B cell (primary cell): ENCODE results near the gene AGBL4. TPM values are rescaled to one million over a fixed set of nuclear protein-coding genes. Genes with fewer than 3 reads are reported as not detected.

Source experiments
- ATAC-seq: fragments of 200-7000 bp; cut with Tn5 transposase; one replicate; pipeline ENCODE4 v1.10.0; 2021; ENCODE audit warnings: low read depth, mild to moderate bottlenecking, moderate number of reproducible peaks, moderate library complexity
- CTCF ChIA-PET: fragments of 350-600 bp; sonication (Branson Sonifier 250); formaldehyde crosslinking; loops from one replicate; lab custom pipeline; 2021; ENCODE audit warnings: antibody characterized with exemption, inconsistent platforms; lab: Charles Lee
- POLR2A ChIA-PET: fragments of 350-600 bp; sonication (Branson Sonifier 250); formaldehyde crosslinking; loops from one replicate; lab custom pipeline; 2021; ENCODE audit warnings: antibody characterized with exemption; lab: Charles Lee
- DNase-seq: peaks from one replicate; pipeline ENCODE4 v3.0.0; 2013
- H2AFZ ChIP-seq: 2 replicates; pipeline ENCODE4 v1.6.1; 2012; ENCODE audit warnings: mild to moderate bottlenecking, low read depth, low read length; ENCODE audit not compliant: insufficient read depth, poor library complexity, severe bottlenecking
- H3K27ac ChIP-seq, 2 donors: 1 replicate in 1 of 2; 2 replicates in 1 of 2; pipeline ENCODE4 v1.5.1; 2012 to 2013; ENCODE audit warnings: low read length in 2 of 2, mild to moderate bottlenecking in 2 of 2, moderate library complexity in 1 of 2
- H3K27me3 ChIP-seq, 4 experiments: fragments of 200-600 bp in 1 of 4; sonication (generic) in 1 of 4; replicated peaks in 1 of 4; 1 replicate in 2 of 4; 2 replicates in 2 of 4; pipeline versions ENCODE4 v1.6.1 to v1.7.0; 2013 to 2016; ENCODE audit warnings: low read length in 3 of 4, mild to moderate bottlenecking in 2 of 4, mixed read lengths in 1 of 4, moderate library complexity in 1 of 4; ENCODE audit not compliant: insufficient read depth in 4 of 4, control insufficient read depth in 3 of 4; ENCODE audit errors: control extremely low read depth in 1 of 4
- H3K36me3 ChIP-seq, 2 experiments: replicated peaks in 1 of 2; 1 replicate in 1 of 2; 2 replicates in 1 of 2; pipeline versions ENCODE4 v1.6.1 to v1.7.1; 2013; ENCODE audit warnings: low read length in 1 of 2; ENCODE audit not compliant: insufficient read depth in 2 of 2, control insufficient read depth in 1 of 2; ENCODE audit errors: control extremely low read depth in 1 of 2, extremely low read depth in 1 of 2
- H3K4me1 ChIP-seq, 2 donors: fragments of 200-600 bp in 1 of 2; sonication (generic) in 1 of 2; 1 replicate in 1 of 2; 2 replicates in 1 of 2; pipeline versions ENCODE4 v1.5.1 to v1.6.1; 2013 to 2017; ENCODE audit warnings: low read length in 2 of 2; ENCODE audit not compliant: control insufficient read depth in 2 of 2, insufficient read depth in 2 of 2
- H3K4me2 ChIP-seq: replicated peaks from 2 replicates; pipeline ENCODE3; 2012; ENCODE audit warnings: mild to moderate bottlenecking, low read depth, low read length; ENCODE audit not compliant: poor library complexity, severe bottlenecking
- H3K4me3 ChIP-seq, 5 experiments: fragments of 200-600 bp in 1 of 5; sonication (generic) in 1 of 5; 1 replicate in 3 of 5; 2 replicates in 2 of 5; pipeline versions ENCODE4 v1.5.1 to v1.7.0; 2011 to 2016; ENCODE audit warnings: low read length in 4 of 5, mild to moderate bottlenecking in 4 of 5, low read depth in 2 of 5, control low read depth in 1 of 5, moderate library complexity in 1 of 5; ENCODE audit not compliant: insufficient read depth in 1 of 5; ENCODE audit errors: control extremely low read depth in 1 of 5, extremely low read depth in 1 of 5
- H3K79me2 ChIP-seq: fragments of 200-600 bp; sonication (generic); one replicate; pipeline ENCODE4 v1.6.0; 2016; ENCODE audit warnings: low read length; ENCODE audit not compliant: control insufficient read depth, insufficient read depth
- H3K9ac ChIP-seq: fragments of 200-600 bp; sonication (generic); 2 replicates; pipeline ENCODE4 v1.6.1; 2017; ENCODE audit warnings: mild to moderate bottlenecking, low read length, moderate library complexity
- H3K9me3 ChIP-seq, 3 donors: one replicate each; pipeline versions ENCODE4 v1.6.1 to v1.7.1; 2013; ENCODE audit warnings: low read length in 2 of 3; ENCODE audit not compliant: control insufficient read depth in 2 of 3, insufficient read depth in 1 of 3; ENCODE audit errors: control extremely low read depth in 1 of 3
- H4K20me1 ChIP-seq: 2 replicates; pipeline ENCODE4 v1.6.0; 2012; ENCODE audit warnings: mild to moderate bottlenecking, low read length; ENCODE audit not compliant: insufficient read depth, control insufficient read depth, poor library complexity, severe bottlenecking
- H3K27ac Mint-ChIP-seq: one replicate; pipeline ENCODE4 v1.8.0; 2021; ENCODE audit warnings: mixed read lengths
- H3K27me3 Mint-ChIP-seq: one replicate; pipeline ENCODE4 v1.8.0; 2021; ENCODE audit warnings: mixed read lengths
- H3K4me1 Mint-ChIP-seq: one replicate; pipeline ENCODE4 v1.8.0; 2021; ENCODE audit warnings: mixed read lengths
- H3K4me3 Mint-ChIP-seq: one replicate; pipeline ENCODE4 v1.8.0; 2021; ENCODE audit warnings: mixed read lengths
- H3K9me3 Mint-ChIP-seq: one replicate; pipeline ENCODE4 v1.8.0; 2022; ENCODE audit warnings: mixed read lengths; ENCODE audit not compliant: insufficient read depth
- CTCF ChIP-seq: fragments of 200-600 bp; IDR thresholded peaks from one replicate; pipeline ENCODE4 v1.8.0; 2022; ENCODE audit warnings: antibody characterized with exemption, mild to moderate bottlenecking
- EZH2 ChIP-seq: IDR thresholded peaks from 2 replicates; pipeline ENCODE4 v1.6.1; 2012; ENCODE audit warnings: borderline replicate concordance, low read depth, mild to moderate bottlenecking, moderate library complexity, low read length; ENCODE audit not compliant: insufficient read depth, poor library complexity, severe bottlenecking
- WGBS: methylation state at CpG from one replicate; pipeline ENCODE4 v1.1.5; 2013; ENCODE audit warnings: missing lambda C conversion rate; ENCODE audit not compliant: insufficient coverage; 5-methylcytosine and 5-hydroxymethylcytosine counted together
- intact Hi-C: fragments of 100-400 bp; cut with micrococcal nuclease; formaldehyde crosslinking; loops from one replicate; pipeline ENCODE4 v1.10.0; 2022
- polyA plus RNA-seq: library from polyadenylated mRNA; depleted of rRNA; stranded (reverse); fragments of >200 nt; gene quantifications from 2 replicates; pipeline ENCODE4 v1.2.3, GENCODE V29; 2012
- total RNA-seq, 2 donors: library from RNA; stranded (reverse); fragments of 120-200 nt in 1 of 2; gene quantifications; 1 replicate in 1 of 2; 2 replicates in 1 of 2; pipeline versions ENCODE4 v1.2.3 to v1.2.4, GENCODE V29; 2013 to 2022

Gene AGBL4
- total and polyA plus RNA-seq, 2 donors (not counting 1 experiment from before 2014, with no cell fraction given): 0.07 to 0.12 TPM

GRCh38 chr1:48807554-48808260 lies 1216.0 kb downstream of the AGBL4 start:
- peaks cover 28% of the 10 kb centered on the region for H3K4me1 Mint-ChIP-seq
- DNase-seq (no peak), ATAC-seq (no peak)
- Histone ChIP-seq H4K20me1 (no peaks in the 10 kb centered on the region), H3K9me3 (no peaks in the 10 kb centered on the region), H3K27ac (no peak overlapping the region), H3K4me1 (peaks cover 19 to 21% of the 10 kb centered on the region in 2 donors), H2AFZ (no peak overlapping the region), H3K4me2 (no peak overlapping the region), H3K27me3 (no peaks in the 10 kb centered on the region), H3K79me2 (no peaks in the 10 kb centered on the region), H3K9ac (no peak overlapping the region), H3K4me3 (no peak overlapping the region), H3K36me3 (no peaks in the 10 kb centered on the region)
- WGBS: 90% methylated on average over 2 of the region's 4 CpGs
- intact Hi-C loops: no loop called here
- H3K9me3 Mint-ChIP-seq: no peaks in the 10 kb centered on the region
- H3K4me3 Mint-ChIP-seq: no peak overlapping the region
- H3K27ac Mint-ChIP-seq: no peak overlapping the region
- no peaks in the 10 kb centered on the region for H3K27me3 Mint-ChIP-seq
- ChIA-PET CTCF (interaction anchor here (4.3 kb wide), 1 partner anchor 10 kb away, joined by 21 read pairs; no protein-coding TSS in a partner anchor), POLR2A (no interaction called here)
- TF ChIP-seq EZH2 (no peak), CTCF (no peak)

GRCh38 chr1:48803474-48803873 lies 1220.3 kb downstream of the AGBL4 start:
- Histone ChIP-seq H3K4me1 (peaks cover 12 to 16% of the 10 kb centered on the region in 2 donors), H3K4me3 (no peak overlapping the region), H4K20me1 (no peaks in the 10 kb centered on the region), H3K36me3 (no peaks in the 10 kb centered on the region), H3K9me3 (peaks cover 0 to 6% (median 0%) of the 10 kb centered on the region in 3 donors), H3K9ac (no peak overlapping the region), H3K27me3 (no peaks in the 10 kb centered on the region), H2AFZ (no peak overlapping the region), H3K4me2 (peak overlapping the region; percentile 29), H3K79me2 (no peaks in the 10 kb centered on the region), H3K27ac (no peak overlapping the region)
- ATAC-seq (no peak), DNase-seq (peak; percentile 28)
- ChIA-PET POLR2A (interaction anchor here (1.2 kb wide), 1 partner anchor 11 kb away, joined by 5 read pairs; no protein-coding TSS in a partner anchor), CTCF (interaction anchor here (1.2 to 2.2 kb wide), 3 partner anchors 14 to 67 kb away, joined by 3 to 17 read pairs (median 3); no protein-coding TSS in a partner anchor)
- Mint-ChIP-seq H3K4me3 (no peak overlapping the region), H3K27me3 (no peaks in the 10 kb centered on the region), H3K4me1 (peaks cover 24% of the 10 kb centered on the region), H3K27ac (no peak overlapping the region), H3K9me3 (no peaks in the 10 kb centered on the region)
- intact Hi-C loops: loop anchor here (5.0 kb wide), 1 partner anchor 36 kb away; no protein-coding TSS in a partner anchor
- TF ChIP-seq CTCF (no peak), EZH2 (no peak)
